ENCODE data around the gene CRACDL. TPM values are rescaled to one million over a fixed set of nuclear protein-coding genes. Genes with fewer than 3 reads are reported as not detected.

CRACDL gene
- polyA plus RNA-seq, 1 of the 3 experiments (the other 2 are of a cell fraction), result not detected

GRCh38 chr2:98894331-98895000, 41.6 kb downstream of the CRACDL start:
- Histone ChIP-seq H3K27ac (ENCODE audit: low read depth in 2 of 2, low read length in 1 of 2) (no peak overlapping the region), H3K9me2 (no peaks in the 10 kb centered on the region), H3K9ac (no peak overlapping the region), H3F3A (replicated peaks; ENCODE audit: insufficient read depth) (no peaks in the 10 kb centered on the region), H3K4me3 (ENCODE audit: low read depth in 2 of 2, low read length in 1 of 2) (no peak overlapping the region), H3K4me2 (no peak overlapping the region), H3K4me1 (ENCODE audit: control insufficient read depth in 1 of 2, insufficient read depth in 2 of 2, low read depth in 1 of 2, low read length in 1 of 2) (no peaks in the 10 kb centered on the region), H3K27me3 (ENCODE audit: insufficient read depth) (no peaks in the 10 kb centered on the region; the same call in 1 of the 2 replicates), H2AFZ (ENCODE audit: low read depth) (no peak overlapping the region), H3K36me3 (replicated peaks in 1 of 2; ENCODE audit: control insufficient read depth in 1 of 2, insufficient read depth in 2 of 2, low read length in 1 of 2) (no peaks in the 10 kb centered on the region), H3K79me2 (ENCODE audit: insufficient read depth) (no peaks in the 10 kb centered on the region), H3K9me3 (no peaks in the 10 kb centered on the region; the same call in 1 of the 2 replicates), H4K20me1 (ENCODE audit: insufficient read depth) (no peaks in the 10 kb centered on the region)
- DNase-seq, result no peak
- POLR2A ChIA-PET, result interaction anchor here (0.6 kb wide), 1 partner anchor 77 kb away, joined by 3 read pairs; no protein-coding TSS in a partner anchor
- TF ChIP-seq TCF12 (IDR thresholded peaks at IDR 0.05) (no peak), USF1 (IDR thresholded peaks at IDR 0.05; ENCODE audit: borderline replicate concordance, low read depth) (no peak), EP300 (IDR thresholded peaks at IDR 0.05; ENCODE audit: borderline replicate concordance in 1 of 2, low read depth in 1 of 2, low read length in 1 of 2) (no peak), EZH2phosphoT487 (IDR thresholded peaks at IDR 0.05; ENCODE audit: borderline replicate concordance, low read depth) (no peak), MXI1 (IDR thresholded peaks at IDR 0.05; ENCODE audit: low read depth, low read length) (no peak), RAD21 (IDR thresholded peaks at IDR 0.05; ENCODE audit: low read length) (no peak), TEAD4 (IDR thresholded peaks at IDR 0.05; ENCODE audit: borderline replicate concordance, insufficient read depth) (no peak), USF2 (IDR thresholded peaks at IDR 0.05; ENCODE audit: borderline replicate concordance, low read depth, low read length) (no peak), GATA2 (CRISPR knock-in tag; IDR thresholded peaks at IDR 0.05) (no peak), RFX5 (IDR thresholded peaks at IDR 0.05; ENCODE audit: low read length) (no peak), NFIC (IDR thresholded peaks at IDR 0.05; ENCODE audit: borderline replicate concordance) (no peak), JUND (IDR thresholded peaks at IDR 0.05) (no peak), NRF1 (IDR thresholded peaks at IDR 0.05; ENCODE audit: low read depth, low read length) (no peak), CHD2 (IDR thresholded peaks at IDR 0.05; ENCODE audit: low read length, partially characterized antibody) (no peak), YY1 (IDR thresholded peaks at IDR 0.05; ENCODE audit: low read depth) (no peak), POLR2AphosphoS5 (IDR thresholded peaks at IDR 0.05; ENCODE audit: low read depth, low read length) (no peak), PBX3 (IDR thresholded peaks at IDR 0.05) (no peak)
- CTCF ChIA-PET, result no interaction called here
- 75% methylated on average over 10 of the region's 11 CpGs for WGBS (ENCODE audit: low lambda C conversion rate)

Measured in SK-N-SH (cell line).